H1 (cell line): Measurements from ENCODE around the gene IL12RB2. TPM values are rescaled to one million over a fixed set of nuclear protein-coding genes. Genes with fewer than 3 reads are reported as not detected.

Experiments
- CTCF ChIA-PET: fragments of 300-600 bp; sonication (Branson Sonifier 250); formaldehyde crosslinking; loops from one replicate; lab custom pipeline; 2021; ENCODE audit not compliant: partially characterized antibody; lab: Charles Lee
- POLR2A ChIA-PET: fragments of 300-600 bp; sonication (Branson Sonifier 250); formaldehyde crosslinking; loops from one replicate; lab custom pipeline; 2021; ENCODE audit warnings: inconsistent platforms; ENCODE audit not compliant: partially characterized antibody; lab: Charles Lee
- DNase-seq, 2 experiments: peaks; one replicate each; pipeline versions ENCODE4 v3.0.0 to v3.0.0-alpha.2; 2010 to 2022; ENCODE audit warnings: low spot score in 2 of 2, low read depth in 1 of 2, mixed read lengths in 1 of 2
- FAIRE-seq: peaks from 2 replicates; lab custom pipeline; 2011; peaks lifted over from hg19 to GRCh38; lab: Jason Lieb, UNC
- H2AFZ ChIP-seq: 2 replicates; pipeline ENCODE4 v1.8.1; 2012; ENCODE audit warnings: low read length, inconsistent platforms
- H2AK5ac ChIP-seq: 2 replicates; pipeline ENCODE4 v1.6.1; 2013; ENCODE audit warnings: low read depth, low read length
- H2BK120ac ChIP-seq: replicated peaks from 2 replicates; pipeline ENCODE3; 2013; ENCODE audit warnings: low read depth, low read length, inconsistent platforms
- H2BK12ac ChIP-seq: 2 replicates; pipeline ENCODE4 v1.6.1; 2013; ENCODE audit warnings: low read depth, low read length
- H2BK15ac ChIP-seq: 2 replicates; pipeline ENCODE4 v1.6.1; 2013; ENCODE audit warnings: low read length
- H2BK20ac ChIP-seq: 2 replicates; pipeline ENCODE4 v1.6.1; 2013; ENCODE audit warnings: low read length
- H2BK5ac ChIP-seq: 2 replicates; pipeline ENCODE4 v1.6.1; 2013; ENCODE audit warnings: low read depth, low read length
- H3K14ac ChIP-seq: 2 replicates; pipeline ENCODE4 v1.6.1; 2013; ENCODE audit warnings: inconsistent platforms; ENCODE audit not compliant: insufficient read length
- H3K18ac ChIP-seq: 2 replicates; pipeline ENCODE4 v1.6.1; 2013; ENCODE audit warnings: low read length; ENCODE audit errors: extremely low read depth
- H3K23ac ChIP-seq: 2 replicates; pipeline ENCODE4 v1.6.1; 2013; ENCODE audit warnings: inconsistent platforms; ENCODE audit not compliant: insufficient read length
- H3K23me2 ChIP-seq: 2 replicates; pipeline ENCODE4 v1.6.1; 2013; ENCODE audit warnings: low read depth, low read length
- H3K27ac ChIP-seq: 2 replicates; pipeline ENCODE4 v1.6.1; 2011; ENCODE audit warnings: low read depth, low read length, inconsistent platforms
- H3K27me3 ChIP-seq, 4 experiments: replicated peaks in 1 of 4; 1 replicate in 1 of 4; 2 replicates in 3 of 4; pipeline versions ENCODE4 v1.6.1 to v1.8.1; 2011 to 2013; ENCODE audit warnings: low read length in 3 of 4, mild to moderate bottlenecking in 3 of 4, inconsistent platforms in 2 of 4, mixed read lengths in 2 of 4, moderate library complexity in 1 of 4; ENCODE audit not compliant: control insufficient read depth in 3 of 4, insufficient read depth in 3 of 4; ENCODE audit errors: extremely low read depth in 1 of 4
- H3K36me3 ChIP-seq, 4 experiments: 2 replicates each; pipeline versions ENCODE4 v1.6.1 to v1.8.1; 2011 to 2013; ENCODE audit warnings: mild to moderate bottlenecking in 4 of 4, low read length in 3 of 4, moderate library complexity in 2 of 4, control low read depth in 1 of 4, inconsistent platforms in 1 of 4; ENCODE audit not compliant: insufficient read depth in 4 of 4, control insufficient read depth in 2 of 4
- H3K4ac ChIP-seq: replicated peaks from 2 replicates; pipeline ENCODE3; 2013; ENCODE audit warnings: low read length, low read depth, mixed read lengths, inconsistent platforms; ENCODE audit not compliant: insufficient read length
- H3K4me1 ChIP-seq, 4 experiments: replicated peaks in 1 of 4; 1 replicate in 1 of 4; 2 replicates in 3 of 4; pipeline versions ENCODE4 v1.6.1 to v1.8.1; 2011 to 2013; ENCODE audit warnings: low read length in 3 of 4, inconsistent platforms in 2 of 4, mixed read lengths in 1 of 4; ENCODE audit not compliant: insufficient read depth in 4 of 4, control insufficient read depth in 3 of 4
- H3K4me2 ChIP-seq, 2 experiments: 2 replicates each; pipeline versions ENCODE4 v1.6.1 to v1.8.1; 2011 to 2013; ENCODE audit warnings: low read depth in 2 of 2, low read length in 2 of 2, control low read depth in 1 of 2, inconsistent platforms in 1 of 2, mild to moderate bottlenecking in 1 of 2; ENCODE audit not compliant: insufficient read depth in 1 of 2
- H3K4me3 ChIP-seq, 4 experiments: fragments of 200-600, 300-600 bp in 1 of 4; sonication (generic), shearing (Covaris generic), sonication (Bioruptor Twin) in 1 of 4; 2 replicates each; pipeline versions ENCODE4 v1.5.1 to v1.8.1; 2011 to 2016; ENCODE audit warnings: low read length in 4 of 4, low read depth in 3 of 4, control low read depth in 2 of 4, inconsistent platforms in 2 of 4, mild to moderate bottlenecking in 2 of 4, mixed read lengths in 1 of 4, moderate library complexity in 1 of 4; ENCODE audit not compliant: insufficient read depth in 2 of 4; ENCODE audit errors: extremely low read depth in 1 of 4
- H3K56ac ChIP-seq: replicated peaks from 2 replicates; pipeline ENCODE3; 2013; ENCODE audit warnings: low read depth, mild to moderate bottlenecking, mixed read lengths, low read length, inconsistent platforms; ENCODE audit not compliant: insufficient read length
- H3K79me1 ChIP-seq: 2 replicates; pipeline ENCODE4 v1.6.1; 2013; ENCODE audit warnings: low read depth, low read length, control low read depth
- H3K79me2 ChIP-seq, 2 experiments: 2 replicates each; pipeline versions ENCODE4 v1.6.1 to v1.8.1; 2012 to 2013; ENCODE audit warnings: low read length in 2 of 2, mild to moderate bottlenecking in 2 of 2, inconsistent platforms in 1 of 2; ENCODE audit not compliant: insufficient read depth in 2 of 2, control insufficient read depth in 1 of 2
- H3K9ac ChIP-seq, 4 experiments: replicated peaks in 1 of 4; 1 replicate in 1 of 4; 2 replicates in 3 of 4; pipeline versions ENCODE4 v1.6.1 to v1.8.1; 2011 to 2013; ENCODE audit warnings: low read depth in 3 of 4, low read length in 3 of 4, control low read depth in 2 of 4, mild to moderate bottlenecking in 2 of 4, moderate library complexity in 2 of 4, inconsistent platforms in 1 of 4; ENCODE audit errors: extremely low read depth in 1 of 4
- H3K9me3 ChIP-seq, 2 experiments: 2 replicates each; pipeline versions ENCODE4 v1.6.1 to v1.8.1; 2012 to 2013; ENCODE audit warnings: mild to moderate bottlenecking in 2 of 2, moderate library complexity in 2 of 2, control low read depth in 1 of 2, inconsistent platforms in 1 of 2, low read depth in 1 of 2, low read length in 1 of 2, mixed read lengths in 1 of 2; ENCODE audit not compliant: insufficient read depth in 2 of 2
- H4K20me1 ChIP-seq, 2 experiments: replicated peaks in 1 of 2; 2 replicates each; pipeline versions ENCODE3 to v1.8.1; 2011 to 2013; ENCODE audit warnings: inconsistent platforms in 2 of 2, low read length in 2 of 2, mild to moderate bottlenecking in 1 of 2; ENCODE audit not compliant: insufficient read depth in 2 of 2, control insufficient read depth in 1 of 2
- H4K5ac ChIP-seq: 2 replicates; pipeline ENCODE4 v1.6.1; 2013; ENCODE audit warnings: low read length, low read depth, mixed read lengths, inconsistent platforms; ENCODE audit not compliant: insufficient read length
- H4K8ac ChIP-seq: 2 replicates; pipeline ENCODE4 v1.8.0; 2013; ENCODE audit warnings: mild to moderate bottlenecking, moderate library complexity, low read length, inconsistent platforms; ENCODE audit not compliant: insufficient read depth; ENCODE audit errors: extremely low read depth
- H4K91ac ChIP-seq: replicated peaks from 2 replicates; pipeline ENCODE3; 2013; ENCODE audit warnings: low read length, mixed read lengths, inconsistent platforms; ENCODE audit not compliant: insufficient read length
- ASH2L ChIP-seq: fragments of 200-600, 300-600 bp; sonication (generic); IDR thresholded peaks from one replicate; pipeline ENCODE4 v1.7.1; 2017; ENCODE audit warnings: low read length
- RAD21 ChIP-seq, 2 experiments: IDR thresholded peaks in 1 of 2; conservative IDR thresholded peaks in 1 of 2; 2 replicates each; pipeline ENCODE4 v1.6.1; 2011; ENCODE audit warnings: low read depth in 2 of 2, low read length in 2 of 2, improper control_type of control experiment in 1 of 2, inconsistent platforms in 1 of 2, mild to moderate bottlenecking in 1 of 2, moderate library complexity in 1 of 2
- WGBS, 2 experiments: shearing (Covaris generic) in 1 of 2; methylation state at CpG; one replicate each; pipeline versions ENCODE4 v1.1.6 to v1.1.7; 2013 to 2015; ENCODE audit warnings: low lambda C conversion rate in 2 of 2, mixed read lengths in 2 of 2, inconsistent platforms in 1 of 2, low coverage in 1 of 2, missing lambda C conversion rate in 1 of 2; ENCODE audit not compliant: insufficient replicate concordance in 2 of 2, insufficient coverage in 1 of 2, insufficient read length in 1 of 2; ENCODE audit errors: extremely low coverage in 1 of 2, missing lambda C conversion rate in 1 of 2; 5-methylcytosine and 5-hydroxymethylcytosine counted together
- polyA plus RNA-seq, 7 experiments: library from polyadenylated mRNA; depleted of rRNA in 3 of 7; stranded (reverse) in 5 of 7; unstranded in 2 of 7; fragments of >200 nt in 5 of 7; fragments of 200-250 nt in 2 of 7; gene quantifications; 1 replicate in 5 of 7; 2 replicates in 1 of 7; 4 replicates in 1 of 7; pipeline versions ENCODE4 v1.2.1 to v1.2.3, GENCODE V29; 2011 to 2013; ENCODE audit warnings: missing spikeins in 2 of 7, mixed read lengths in 2 of 7
- total RNA-seq: library from RNA; stranded (reverse); fragmentation: NEBNext Ultra II Directional; extraction: Animal tissue kit (Norgen Biotek cat#: 25700); gene quantifications from 2 replicates; pipeline ENCODE4 v1.2.1, GENCODE V29; 2021
- TF ChIP-seq, protein P1 (sequence below): IDR thresholded peaks from 2 replicates; pipeline ENCODE4 v1.6.1; 2012; ENCODE audit warnings: inconsistent platforms

IL12RB2 gene
- total and polyA plus RNA-seq, 2 of the 8 experiments (the other 6 are each of a cell fraction or from before 2014, with no cell fraction given) = 1.4 TPM

DNA sequence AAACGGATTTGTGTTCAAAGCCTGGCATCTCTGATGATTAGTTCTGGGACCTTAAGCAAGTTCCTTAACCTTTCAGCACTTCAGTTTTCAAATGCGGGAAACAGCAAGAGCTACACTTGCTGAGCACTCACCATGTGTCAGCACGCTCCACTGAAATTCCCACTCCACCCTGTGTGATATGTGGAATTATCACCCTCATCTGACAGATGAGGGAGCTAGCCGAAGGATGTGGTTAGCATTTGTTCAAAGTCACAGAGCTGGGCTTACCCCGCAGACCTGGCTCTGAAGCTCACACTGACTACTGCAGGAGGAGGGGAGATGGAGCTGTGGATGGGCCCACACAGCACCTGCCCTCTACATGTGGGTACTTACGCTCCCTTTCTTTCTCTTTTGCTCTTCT lies 29.1 kb downstream of the IL12RB2 start:
- CTCF ChIA-PET = interaction anchor here (0.7 to 6.3 kb wide), 8 partner anchors 9 to 164 kb away, joined by 4 to 53 read pairs (median 4); no protein-coding TSS in a partner anchor

More for the DNA sequence above, 29.1 kb downstream of the IL12RB2 start:
- 0 out of 2 replicates have a peak overlapping the region, but pooled peaks have one; percentile 35 for H2BK20ac ChIP-seq
- peaks cover 2 to 9% (median 4%) of the 10 kb centered on the region in 4 experiments; a peak in 4 of 7 replicates for H3K4me1 ChIP-seq
- H3K36me3 ChIP-seq = no peaks in the 10 kb centered on the region
- H2BK120ac ChIP-seq = no peak overlapping the region
- TF ChIP-seq ASH2L (peak; percentile 17), RAD21 (IDR thresholded peaks at IDR 0.05 in 1 of 2, conservative IDR thresholded peaks at IDR 0.05 in 1 of 2; ENCODE audit: low read depth in 2 of 2, low read length in 2 of 2) (no peak)
- TF ChIP-seq, protein P1, sequence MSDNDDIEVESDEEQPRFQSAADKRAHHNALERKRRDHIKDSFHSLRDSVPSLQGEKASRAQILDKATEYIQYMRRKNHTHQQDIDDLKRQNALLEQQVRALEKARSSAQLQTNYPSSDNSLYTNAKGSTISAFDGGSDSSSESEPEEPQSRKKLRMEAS = 0 out of 2 replicates have a peak, but pooled peaks have one; percentile 11
- H2BK5ac ChIP-seq = no peak overlapping the region
- H3K27me3 ChIP-seq = no peaks in the 10 kb centered on the region; a peak in 2 of 7 replicates
- POLR2A ChIA-PET = no interaction called here
- H3K4me2 ChIP-seq = no peak overlapping the region
- no peaks in the 10 kb centered on the region for H3K23me2 ChIP-seq
- no peaks in the 10 kb centered on the region for H3K79me2 ChIP-seq
- peak overlapping the region; percentile 31; the same call in 1 of the 2 replicates for H2BK12ac ChIP-seq
- peak overlapping the region; percentile 93 for H2BK15ac ChIP-seq
- H3K27ac ChIP-seq = no peak overlapping the region
- WGBS, 2 experiments = 84% methylated on average over 6 of the region's 6 CpGs; no CpG with 5 or more reads in 1 of the 2 experiments
- H2AK5ac ChIP-seq = no peak overlapping the region
- no peaks in the 10 kb centered on the region for H3K79me1 ChIP-seq
- H3K23ac ChIP-seq = no peak overlapping the region
- H3K9ac ChIP-seq = 0 out of 7 replicates have a peak overlapping the region, but pooled peaks of 1 of the 4 experiments have one; percentile 13
- no peak overlapping the region for H2AFZ ChIP-seq
- peak overlapping the region; percentile 9; the same call in 1 of the 2 replicates for H3K18ac ChIP-seq
- H3K14ac ChIP-seq = no peak overlapping the region
- H3K56ac ChIP-seq = no peak overlapping the region
- no peak overlapping the region for H4K8ac ChIP-seq
- H4K91ac ChIP-seq = no peak overlapping the region
- no peaks in the 10 kb centered on the region for H3K9me3 ChIP-seq
- FAIRE-seq = no peak
- DNase-seq = no peak
- no peaks in the 10 kb centered on the region for H4K20me1 ChIP-seq
- H3K4me3 ChIP-seq = no peak overlapping the region
- H3K4ac ChIP-seq = no peak overlapping the region
- no peak overlapping the region for H4K5ac ChIP-seq
